Activated CD8-positive, alpha-beta memory T cell treated with anti-CD3 and anti-CD28 coated beads for 4 hours (primary cell): Measurements from ENCODE around the gene SLC48A1.
A peak's percentile ranks its signal among the peaks of the same experiment; 100 is the strongest.

Source experiments
- DNase-seq, 2 donors: peaks; one replicate each; pipeline ENCODE4 v3.0.0-alpha.2; 2020; ENCODE audit warnings: low read depth in 2 of 2

The SLC48A1 gene

GRCh38 chr12:47777151-47777550 lies 4.1 kb downstream of the SLC48A1 start:
- no peak for DNase-seq

DNA sequence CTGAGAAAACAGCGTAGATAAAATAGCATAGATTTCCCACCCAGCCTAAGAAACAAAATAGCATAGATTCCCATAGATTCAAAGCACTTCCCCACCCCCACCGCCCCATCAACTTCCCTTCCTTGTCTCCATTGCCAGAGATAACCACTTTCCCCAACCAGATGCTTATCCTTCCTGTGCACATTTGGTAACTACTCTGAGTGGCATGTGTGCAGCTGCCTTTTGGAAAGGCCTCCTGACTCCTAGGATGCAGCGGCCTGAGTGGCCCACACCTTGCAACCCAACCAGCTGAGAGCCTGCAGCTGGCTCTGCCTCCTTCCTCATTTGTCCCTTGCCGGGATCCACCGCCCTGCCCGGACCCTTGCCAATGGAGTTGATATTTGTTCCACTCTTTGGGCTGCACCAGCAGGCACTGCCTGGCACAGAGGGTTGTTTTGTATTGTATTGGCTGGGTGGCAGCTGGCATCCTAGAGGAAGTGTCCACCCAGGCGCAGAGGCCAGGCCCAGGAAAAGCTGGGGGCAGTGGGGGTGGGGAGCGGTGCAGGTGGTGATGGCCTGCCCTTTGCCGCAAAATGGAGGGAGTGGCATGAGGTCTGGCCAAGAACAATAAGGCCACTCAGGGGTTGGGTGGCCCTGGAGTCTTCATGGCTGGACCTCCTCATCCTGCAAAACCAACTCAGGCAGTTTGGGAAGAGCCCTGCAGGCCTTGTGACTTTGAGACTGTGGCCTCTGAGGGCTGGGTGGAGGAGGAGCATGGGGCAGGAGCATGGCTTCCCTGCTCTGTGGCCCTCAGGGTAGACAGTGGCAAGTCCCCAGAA lies 4.9 kb downstream of the SLC48A1 start:
- DNase-seq = no peak

GRCh38 chr12:47778881-47779280 lies 5.8 kb downstream of the SLC48A1 start:
- DNase-seq = no peak

- peak; percentile 81 to 86 for DNase-seq
Observed at GRCh38 chr12:47779301-47779942, 6.4 kb downstream of the SLC48A1 start.

- no peak for DNase-seq
Observed at GRCh38 chr12:47779943-47780504, 7.0 kb downstream of the SLC48A1 start.

DNA sequence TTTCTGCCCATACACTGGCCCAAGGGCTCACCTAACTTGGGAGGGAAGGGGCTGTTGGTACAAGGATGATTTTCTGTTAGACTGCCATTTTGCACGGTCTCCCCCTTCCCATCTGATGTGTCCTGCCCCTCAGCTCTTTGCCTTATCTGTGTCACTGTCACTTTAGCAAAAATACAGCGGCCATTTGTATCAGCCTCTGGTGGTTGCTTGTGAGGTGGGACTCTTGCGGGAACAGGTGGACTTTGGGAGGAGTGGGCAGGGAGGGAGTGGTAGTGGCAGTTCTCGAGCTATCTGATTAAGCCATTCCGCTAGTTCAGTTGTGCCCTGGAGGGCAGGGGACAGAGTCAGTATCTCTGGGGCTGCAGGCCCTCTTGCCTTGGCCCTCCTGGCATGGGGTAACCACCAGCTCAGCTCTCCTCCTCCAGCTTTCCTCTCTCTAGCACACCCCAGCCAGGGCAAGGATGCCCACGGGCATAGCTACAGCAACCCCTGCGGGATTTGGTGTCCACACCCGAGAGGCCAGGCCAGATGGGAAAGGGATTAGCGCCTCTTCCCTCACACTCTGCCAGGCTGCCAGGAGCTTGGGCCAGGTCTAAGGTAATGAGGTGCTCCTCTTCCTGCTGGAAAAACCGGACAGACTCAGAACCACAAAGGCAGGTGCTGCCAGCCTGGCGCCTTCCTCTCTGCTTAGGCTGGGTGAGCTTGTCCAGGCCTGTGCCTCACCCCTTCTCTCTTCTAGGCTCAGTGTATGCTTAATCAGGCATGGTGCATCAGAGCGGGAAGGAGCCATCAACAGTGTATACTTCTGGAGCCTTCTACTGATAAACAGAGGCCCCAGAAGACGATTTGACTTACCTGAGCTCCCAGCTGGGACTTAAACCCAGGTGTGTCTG lies 8.7 kb downstream of the SLC48A1 start:
- DNase-seq = no peak

DNA sequence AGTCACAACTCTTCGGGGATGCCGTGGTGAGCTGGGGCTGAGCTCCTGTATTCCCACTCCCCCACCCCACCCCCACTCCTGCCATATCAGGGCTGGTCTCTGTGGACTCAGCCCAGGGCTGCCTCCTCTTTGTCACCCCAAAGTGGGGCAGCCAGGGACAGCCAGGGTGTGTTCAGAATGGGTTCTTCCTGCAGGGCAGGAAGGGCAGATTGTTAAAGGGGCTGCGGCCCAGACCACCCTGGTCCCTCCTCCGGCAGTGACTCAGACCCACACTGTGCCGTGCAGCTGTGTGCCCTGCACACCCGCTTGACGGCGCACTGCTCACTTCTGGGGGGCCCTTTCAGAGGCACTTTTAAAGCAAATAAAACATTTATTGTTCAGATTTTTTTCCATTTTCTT lies 9.3 kb downstream of the SLC48A1 start:
- DNase-seq = no peak

GRCh38 chr12:47783024-47783755 lies 10.2 kb downstream of the SLC48A1 start:
- DNase-seq = no peak

DNA sequence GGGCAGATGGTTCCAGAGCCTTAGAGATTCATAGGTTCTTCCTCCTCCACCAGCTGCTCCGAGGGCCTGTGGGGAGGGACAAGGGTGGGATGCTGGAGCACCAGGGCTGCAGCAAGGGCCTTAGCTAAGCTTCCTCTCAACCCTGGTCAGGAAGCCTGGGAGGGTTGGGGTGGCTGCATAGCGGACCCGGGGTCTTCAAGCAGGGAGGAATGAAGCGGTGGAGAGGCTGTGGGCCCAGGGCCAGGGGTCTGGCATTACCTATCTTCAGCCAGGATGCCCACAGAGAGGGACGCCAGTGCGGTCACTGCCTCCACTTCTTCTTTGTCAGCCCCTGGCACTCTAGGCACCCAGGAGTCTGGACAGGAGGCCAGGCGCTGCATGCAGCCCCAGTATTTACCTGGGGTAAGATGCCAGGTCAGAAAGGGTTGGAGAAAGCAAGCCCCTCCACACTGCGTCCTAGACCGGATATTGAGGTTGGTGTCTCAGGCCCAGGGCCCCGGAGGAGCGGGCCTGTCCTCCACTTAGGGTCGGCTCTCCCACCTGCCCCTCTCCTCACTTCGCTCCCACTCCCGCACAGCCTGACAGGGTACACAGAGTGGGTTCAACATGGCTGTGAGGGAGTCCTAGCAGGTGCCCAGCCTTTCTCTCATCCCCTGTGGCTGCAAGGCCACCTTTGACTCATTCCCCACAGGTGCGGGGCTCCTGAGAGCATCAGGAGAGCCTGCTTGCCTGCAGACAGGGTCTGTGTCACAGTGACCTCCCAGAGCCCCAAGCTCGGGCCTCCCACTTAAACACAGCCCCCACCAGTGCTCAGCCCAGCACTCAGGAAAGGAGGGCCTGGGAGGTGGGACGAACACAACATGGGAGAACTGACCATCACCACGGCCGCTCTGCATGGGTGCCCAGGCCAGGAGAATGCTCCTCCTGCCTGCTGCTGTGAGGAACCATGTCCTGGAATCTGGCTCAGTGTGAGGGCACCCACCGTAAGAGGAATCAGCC lies 11.1 kb downstream of the SLC48A1 start:
- no peak for DNase-seq

DNA sequence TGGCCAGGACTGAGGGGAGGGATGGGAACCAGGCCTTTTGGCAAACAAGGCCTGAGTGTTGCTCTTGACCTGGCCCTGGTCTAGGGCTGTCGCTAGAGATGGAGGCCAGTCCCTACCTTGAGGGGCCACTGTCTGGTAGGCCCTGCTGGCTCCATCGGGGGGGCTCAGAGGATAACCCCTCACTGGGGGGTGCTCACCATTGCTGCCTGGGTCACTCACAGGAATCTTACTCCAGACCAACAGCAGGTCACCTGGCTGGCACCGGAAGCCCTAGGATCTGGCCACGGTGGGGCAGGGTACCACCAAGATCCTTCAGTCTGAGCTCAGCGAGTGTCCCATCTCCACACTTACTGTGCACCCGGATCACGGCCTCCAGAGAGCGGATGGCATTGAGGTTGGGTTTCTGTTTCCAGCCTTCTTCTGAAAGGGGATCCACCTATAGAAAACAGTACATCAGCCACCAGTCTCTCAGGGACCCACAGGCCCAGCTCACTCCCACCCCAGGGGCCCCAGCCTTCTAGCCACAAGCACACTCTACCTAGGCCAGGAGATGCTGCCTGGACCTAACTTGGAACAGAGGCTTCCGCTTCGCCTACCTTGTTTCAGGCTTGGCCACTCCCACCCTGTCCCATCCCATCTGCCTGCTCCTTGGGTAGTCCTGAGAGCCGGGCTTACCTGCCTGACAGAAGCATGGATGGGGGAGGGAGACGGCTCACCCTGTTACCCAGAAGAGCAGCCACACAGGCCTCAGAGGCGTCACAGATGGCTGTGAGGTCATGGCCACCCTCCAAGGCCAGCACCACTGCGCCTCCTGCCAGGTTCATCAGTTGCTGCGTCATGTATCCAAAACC lies 12.2 kb downstream of the SLC48A1 start:
- DNase-seq = no peak

DNA sequence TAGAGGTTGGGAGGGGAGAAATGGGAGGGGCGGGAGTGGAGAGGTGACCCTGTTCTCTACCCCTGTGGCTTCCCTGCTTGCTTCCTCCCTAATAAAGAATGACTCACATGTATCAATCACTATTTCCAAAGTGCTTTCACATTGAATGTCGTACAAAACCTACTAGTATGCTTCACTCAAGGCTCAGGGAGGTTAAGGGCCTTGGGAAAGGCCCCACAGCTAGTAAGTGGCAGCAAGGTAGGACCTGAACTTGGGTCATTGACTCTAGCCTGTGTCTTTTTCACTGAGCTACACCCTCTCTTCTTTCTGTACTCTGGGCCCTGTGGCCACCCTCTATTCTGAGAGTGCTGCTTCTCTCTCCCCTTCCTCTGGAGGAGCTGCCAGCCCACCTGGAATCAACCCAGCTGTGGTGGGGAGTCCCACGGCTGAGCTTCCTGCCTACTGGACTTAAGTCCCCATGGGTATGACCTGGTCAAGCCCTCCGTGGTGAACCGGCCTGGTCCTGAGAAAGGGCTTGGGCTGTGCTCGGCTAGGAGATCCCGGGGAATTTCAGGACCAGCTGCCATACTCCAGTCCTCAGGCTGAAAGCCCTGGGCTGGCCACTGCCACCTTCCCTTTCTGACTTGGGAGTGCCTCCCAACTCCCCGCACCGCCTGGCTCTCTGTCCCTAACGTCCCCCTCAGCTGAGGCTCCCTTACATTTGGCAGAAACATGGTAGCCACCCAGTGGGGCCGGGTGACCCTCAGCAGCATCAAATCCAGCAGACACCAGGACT lies 13.0 kb downstream of the SLC48A1 start:
- no peak for DNase-seq

DNA sequence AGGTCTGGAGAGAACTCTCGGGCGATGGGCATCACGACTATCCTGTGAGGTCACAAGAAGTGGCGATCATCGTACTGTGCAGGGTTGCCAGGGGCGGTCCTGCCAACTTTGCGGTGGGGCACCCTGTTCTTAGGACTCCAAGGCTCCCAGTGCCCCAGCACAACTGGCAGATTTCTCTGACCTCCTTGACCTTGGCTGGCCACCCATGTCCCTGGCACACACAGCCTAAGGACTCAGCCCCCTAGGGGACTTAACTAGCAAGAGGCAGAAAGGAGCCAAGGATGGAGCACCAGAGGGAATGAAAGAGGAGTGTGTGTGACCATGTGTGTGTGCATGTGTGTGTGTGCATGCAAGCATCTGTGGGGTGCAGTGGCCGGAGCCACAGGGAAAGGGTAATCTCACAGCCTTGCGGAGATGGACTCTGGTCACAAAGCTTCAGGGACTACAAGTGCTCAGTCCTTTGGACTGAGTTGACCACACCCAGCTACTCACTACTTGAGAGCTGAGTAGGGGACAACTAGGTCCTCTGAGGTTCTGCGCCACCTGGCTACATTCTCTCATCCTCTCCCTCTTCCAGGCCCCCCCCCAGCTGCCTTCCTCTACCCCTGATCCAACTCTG lies 13.7 kb downstream of the SLC48A1 start:
- DNase-seq = no peak

- DNase-seq = no peak
Observed at GRCh38 chr12:47787596-47788319, 14.7 kb downstream of the SLC48A1 start.

- no peak for DNase-seq
Observed at GRCh38 chr12:47789141-47789540, 16.1 kb downstream of the SLC48A1 start.

- no peak for DNase-seq
Observed at GRCh38 chr12:47789712-47790489, 16.9 kb downstream of the SLC48A1 start.

GRCh38 chr12:47790676-47791350 lies 17.8 kb downstream of the SLC48A1 start:
- DNase-seq = no peak
